ENCODE data around the gene DNTTIP2. TPM values are rescaled to one million over a fixed set of nuclear protein-coding genes. Genes with fewer than 3 reads are reported as not detected.

The DNTTIP2 gene
- total and polyA plus RNA-seq, 10 donors: 32.9 to 57.8 (median 46.3) TPM

GRCh38 chr1:93882269-93882668 is 3.3 kb upstream of the DNTTIP2 start:
- H3K4me1 ChIP-seq: peaks cover 16 to 22% (median 21%) of the 10 kb centered on the region in 6 donors
- H3K9me3 ChIP-seq: no peaks in the 10 kb centered on the region
- no peaks in the 10 kb centered on the region for H3K27me3 ChIP-seq (replicated peaks in 1 of 7)
- no peak overlapping the region for H3K27ac ChIP-seq
- intact Hi-C loops (cut with DNase I; ENCODE audit: low total_unique reads): no loop called here
- no peak for DNase-seq
- H3K36me3 ChIP-seq: peaks cover 0 to 32% (median 3%) of the 10 kb centered on the region in 6 donors
- TF ChIP-seq POLR2AphosphoS5 (IDR thresholded peaks at IDR 0.05): no peak
- TF ChIP-seq POLR2A (IDR thresholded peaks at IDR 0.05): no peak
- TF ChIP-seq CTCF (IDR thresholded peaks at IDR 0.05 in 8 of 11, conservative IDR thresholded peaks at IDR 0.05 in 3 of 11): no peak
- WGBS, 5 donors: 83 to 90% (median 88%) methylated on average over 4 of the region's 4 CpGs
- no peak overlapping the region for H3K4me3 ChIP-seq

- Histone ChIP-seq H3K36me3 (peaks cover 0 to 42% (median 14%) of the 10 kb centered on the region in 6 donors), H3K27ac (no peak overlapping the region), H3K9me3 (no peaks in the 10 kb centered on the region), H3K27me3 (replicated peaks in 1 of 7) (no peaks in the 10 kb centered on the region), H3K4me3 (no peak overlapping the region), H3K4me1 (peaks cover 31 to 37% (median 37%) of the 10 kb centered on the region in 6 donors)
- 90 to 96% (median 93%) methylated on average over 2 of the region's 2 CpGs for WGBS, 5 donors
- no peak for DNase-seq
- intact Hi-C loops (cut with DNase I; ENCODE audit: low total_unique reads): no loop called here
- TF ChIP-seq POLR2AphosphoS5 (IDR thresholded peaks at IDR 0.05): no peak
- no peak for TF ChIP-seq POLR2A (IDR thresholded peaks at IDR 0.05)
- no peak for TF ChIP-seq CTCF (IDR thresholded peaks at IDR 0.05 in 8 of 11, conservative IDR thresholded peaks at IDR 0.05 in 3 of 11)
Observed at GRCh38 chr1:93880731-93881130, 1.7 kb upstream of the DNTTIP2 start.

- 0 to 1% (median 0%) methylated on average over 20 of the region's 20 CpGs for WGBS, 5 donors
Observed at GRCh38 chr1:93878501-93878888, 511 bp downstream of the DNTTIP2 start.

GRCh38 chr1:93877529-93877928 is 1.5 kb downstream of the DNTTIP2 start:
- no peaks in the 10 kb centered on the region for H3K27me3 ChIP-seq (replicated peaks in 1 of 7)
- DNase-seq: no peak
- intact Hi-C loops (cut with DNase I; ENCODE audit: low total_unique reads): no loop called here
- TF ChIP-seq POLR2AphosphoS5 (IDR thresholded peaks at IDR 0.05) (no peak), CTCF (IDR thresholded peaks at IDR 0.05 in 8 of 11, conservative IDR thresholded peaks at IDR 0.05 in 3 of 11) (no peak), POLR2A (IDR thresholded peaks at IDR 0.05) (no peak)
- H3K4me1 ChIP-seq: peaks cover 33 to 57% (median 42%) of the 10 kb centered on the region in 6 donors
- peak overlapping the region in 3 of 8 donors; percentile 94 to 96 (median 95) for H3K4me3 ChIP-seq
- H3K9me3 ChIP-seq: no peaks in the 10 kb centered on the region
- 86 to 93% (median 91%) methylated on average over 4 of the region's 4 CpGs for WGBS, 5 donors
- peaks cover 2 to 55% (median 45%) of the 10 kb centered on the region in 6 donors for H3K36me3 ChIP-seq
- peak overlapping the region in 3 of 8 donors; percentile 95 to 96 (median 96) for H3K27ac ChIP-seq

More at GRCh38 chr1:93878501-93878888, 511 bp downstream of the DNTTIP2 start:
- H3K27me3 ChIP-seq (replicated peaks in 1 of 7): no peaks in the 10 kb centered on the region
- H3K4me1 ChIP-seq: peaks cover 33 to 57% (median 42%) of the 10 kb centered on the region in 6 donors
- H3K36me3 ChIP-seq: peaks cover 0 to 55% (median 35%) of the 10 kb centered on the region in 6 donors
- peak; percentile 91 for DNase-seq
- no peak for TF ChIP-seq POLR2A (IDR thresholded peaks at IDR 0.05)
- TF ChIP-seq CTCF (IDR thresholded peaks at IDR 0.05 in 8 of 11, conservative IDR thresholded peaks at IDR 0.05 in 3 of 11): no peak
- TF ChIP-seq POLR2AphosphoS5 (IDR thresholded peaks at IDR 0.05): no peak
- peak overlapping the region; percentile 81 to 96 (median 96) for H3K27ac ChIP-seq
- intact Hi-C loops (cut with DNase I; ENCODE audit: low total_unique reads): no loop called here
- H3K9me3 ChIP-seq: no peaks in the 10 kb centered on the region
- peak overlapping the region; percentile 50 to 96 (median 94) for H3K4me3 ChIP-seq
